CD4-positive, alpha-beta memory T cell (primary cell): ENCODE data around the gene PRRX1. TPM values are rescaled to one million over a fixed set of nuclear protein-coding genes. Genes with fewer than 3 reads are reported as not detected.

ENCODE experiments used
- CTCF ChIA-PET: fragments of 350-600 bp; sonication (Branson Sonifier 250); formaldehyde crosslinking; loops from one replicate; lab custom pipeline; 2021; ENCODE audit warnings: inconsistent platforms; ENCODE audit not compliant: partially characterized antibody; lab: Charles Lee
- POLR2A ChIA-PET: fragments of 350-600 bp; sonication (Branson Sonifier 250); formaldehyde crosslinking; loops from one replicate; lab custom pipeline; 2021; ENCODE audit not compliant: partially characterized antibody; lab: Charles Lee
- DNase-seq, 5 donors: peaks; one replicate each; pipeline versions ENCODE4 v3.0.0 to v3.0.0-alpha.2; 2020 to 2022; ENCODE audit warnings: mixed read lengths in 1 of 5
- H3K27ac ChIP-seq: one replicate; pipeline ENCODE4 v1.7.0; 2013; ENCODE audit warnings: low read depth, low read length
- H3K27me3 ChIP-seq: 2 replicates; pipeline ENCODE4 v1.7.0; 2013; ENCODE audit warnings: mild to moderate bottlenecking, low read length, moderate library complexity; ENCODE audit not compliant: insufficient read depth
- H3K36me3 ChIP-seq: 2 replicates; pipeline ENCODE4 v1.7.0; 2013; ENCODE audit warnings: mild to moderate bottlenecking, low read length, moderate library complexity; ENCODE audit not compliant: insufficient read depth
- H3K4me1 ChIP-seq: 2 replicates; pipeline ENCODE4 v1.7.0; 2013; ENCODE audit warnings: mild to moderate bottlenecking, low read length, moderate library complexity; ENCODE audit not compliant: insufficient read depth
- H3K4me3 ChIP-seq, 2 donors: one replicate each; pipeline ENCODE4 v1.7.0; 2013; ENCODE audit warnings: low read length in 2 of 2, mild to moderate bottlenecking in 1 of 2
- H3K9me3 ChIP-seq, 2 donors: one replicate each; pipeline ENCODE4 v1.7.0; 2013; ENCODE audit warnings: low read length in 2 of 2, control low read depth in 1 of 2; ENCODE audit not compliant: control insufficient read depth in 1 of 2
- H3K27ac Mint-ChIP-seq, 7 donors: one replicate each; pipeline ENCODE4 v1.8.0; 2020 to 2021; ENCODE audit warnings: mixed read lengths in 7 of 7, mild to moderate bottlenecking in 6 of 7, inconsistent platforms in 3 of 7, moderate library complexity in 3 of 7
- H3K27me3 Mint-ChIP-seq, 2 donors: one replicate each; pipeline ENCODE4 v1.8.0; 2020 to 2021; ENCODE audit warnings: mixed read lengths in 2 of 2
- H3K36me3 Mint-ChIP-seq, 2 donors: one replicate each; pipeline ENCODE4 v1.8.0; 2020 to 2021; ENCODE audit warnings: mixed read lengths in 2 of 2, inconsistent platforms in 1 of 2, mild to moderate bottlenecking in 1 of 2
- H3K4me1 Mint-ChIP-seq, 4 donors: one replicate each; pipeline ENCODE4 v1.8.0; 2020 to 2021; ENCODE audit warnings: mixed read lengths in 4 of 4, mild to moderate bottlenecking in 1 of 4
- H3K4me3 Mint-ChIP-seq, 8 donors: one replicate each; pipeline ENCODE4 v1.8.0; 2020 to 2021; ENCODE audit warnings: mixed read lengths in 8 of 8, mild to moderate bottlenecking in 7 of 8, moderate library complexity in 6 of 8, inconsistent platforms in 3 of 8
- H3K9me3 Mint-ChIP-seq, 8 donors: one replicate each; pipeline ENCODE4 v1.8.0; 2020 to 2021; ENCODE audit warnings: mixed read lengths in 8 of 8, mild to moderate bottlenecking in 5 of 8, inconsistent platforms in 3 of 8, moderate library complexity in 1 of 8
- intact Hi-C: fragments of 100-400 bp; cut with micrococcal nuclease; formaldehyde crosslinking; loops from one replicate; pipeline ENCODE4 v1.15.1; 2023
- polyA plus RNA-seq, 2 donors: library from polyadenylated mRNA; unstranded; fragments of 300-500 nt; fragmentation: Illumina TruSeq; gene quantifications; one replicate each; pipeline ENCODE4 v1.2.3, GENCODE V29; 2021
- total RNA-seq, 2 experiments: library from RNA; stranded (reverse); gene quantifications; one replicate each; pipeline ENCODE4 v1.2.3, GENCODE V29; 2021

The PRRX1 gene
- total and polyA plus RNA-seq, 4 experiments from 2014 or later: not detected

- Histone ChIP-seq H3K27ac (no peak overlapping the region), H3K9me3 (no peaks in the 10 kb centered on the region), H3K4me1 (no peaks in the 10 kb centered on the region), H3K4me3 (no peak overlapping the region), H3K27me3 (no peaks in the 10 kb centered on the region), H3K36me3 (no peaks in the 10 kb centered on the region)
- Mint-ChIP-seq H3K27me3 (peaks cover 7% of the 10 kb centered on the region in 2 donors), H3K36me3 (no peaks in the 10 kb centered on the region), H3K27ac (no peak overlapping the region), H3K9me3 (no peaks in the 10 kb centered on the region), H3K4me1 (no peaks in the 10 kb centered on the region), H3K4me3 (no peak overlapping the region)
- intact Hi-C loops: no loop called here
- ChIA-PET CTCF (no interaction called here), POLR2A (no interaction called here)
- no peak for DNase-seq
Measured at GRCh38 chr1:170727963-170728362, 64.0 kb downstream of the PRRX1 start.

GRCh38 chr1:170729225-170730002, 65.5 kb downstream of the PRRX1 start:
- ChIA-PET POLR2A (no interaction called here), CTCF (no interaction called here)
- Mint-ChIP-seq H3K4me3 (no peak overlapping the region), H3K9me3 (no peaks in the 10 kb centered on the region), H3K4me1 (no peaks in the 10 kb centered on the region), H3K27me3 (peaks cover 0 to 7% of the 10 kb centered on the region in 2 donors), H3K36me3 (no peaks in the 10 kb centered on the region), H3K27ac (no peak overlapping the region)
- Histone ChIP-seq H3K36me3 (no peaks in the 10 kb centered on the region), H3K4me1 (no peaks in the 10 kb centered on the region), H3K9me3 (no peaks in the 10 kb centered on the region), H3K27me3 (no peaks in the 10 kb centered on the region), H3K27ac (no peak overlapping the region), H3K4me3 (no peak overlapping the region)
- intact Hi-C loops: no loop called here
- DNase-seq: no peak

GRCh38 chr1:170730014-170730413, 66.1 kb downstream of the PRRX1 start:
- ChIA-PET POLR2A (no interaction called here), CTCF (no interaction called here)
- H3K36me3 ChIP-seq: no peaks in the 10 kb centered on the region
- H3K27me3 ChIP-seq: no peaks in the 10 kb centered on the region
- no peak overlapping the region for H3K4me3 ChIP-seq
- Mint-ChIP-seq H3K27me3 (peaks cover 0 to 9% of the 10 kb centered on the region in 2 donors), H3K9me3 (no peaks in the 10 kb centered on the region), H3K4me1 (no peaks in the 10 kb centered on the region), H3K4me3 (no peak overlapping the region), H3K36me3 (no peaks in the 10 kb centered on the region), H3K27ac (no peak overlapping the region)
- no peaks in the 10 kb centered on the region for H3K9me3 ChIP-seq
- peak in 1 of 5 donors; percentile 24 for DNase-seq
- H3K4me1 ChIP-seq: no peaks in the 10 kb centered on the region
- no peak overlapping the region for H3K27ac ChIP-seq
- intact Hi-C loops: no loop called here

GRCh38 chr1:170730438-170730837, 66.5 kb downstream of the PRRX1 start:
- intact Hi-C loops: no loop called here
- no peaks in the 10 kb centered on the region for H3K27me3 ChIP-seq
- no peaks in the 10 kb centered on the region for H3K9me3 ChIP-seq
- no peaks in the 10 kb centered on the region for H3K4me1 ChIP-seq
- H3K4me1 Mint-ChIP-seq: no peaks in the 10 kb centered on the region
- ChIA-PET POLR2A (no interaction called here), CTCF (no interaction called here)
- no peaks in the 10 kb centered on the region for H3K36me3 Mint-ChIP-seq
- H3K9me3 Mint-ChIP-seq: no peaks in the 10 kb centered on the region
- no peak for DNase-seq
- no peaks in the 10 kb centered on the region for H3K36me3 ChIP-seq
- no peak overlapping the region for H3K4me3 Mint-ChIP-seq
- peaks cover under 1 to 9% of the 10 kb centered on the region in 2 donors for H3K27me3 Mint-ChIP-seq
- no peak overlapping the region for H3K27ac Mint-ChIP-seq
- H3K27ac ChIP-seq: no peak overlapping the region
- H3K4me3 ChIP-seq: no peak overlapping the region

- H3K9me3 ChIP-seq: no peaks in the 10 kb centered on the region
- intact Hi-C loops: no loop called here
- H3K27me3 Mint-ChIP-seq: peaks cover 6 to 10% of the 10 kb centered on the region in 2 donors
- H3K4me1 Mint-ChIP-seq: no peaks in the 10 kb centered on the region
- H3K9me3 Mint-ChIP-seq: no peaks in the 10 kb centered on the region
- no peak overlapping the region for H3K27ac ChIP-seq
- DNase-seq: no peak
- CTCF ChIA-PET: no interaction called here
- no peaks in the 10 kb centered on the region for H3K4me1 ChIP-seq
- H3K4me3 ChIP-seq: no peak overlapping the region
- H3K27me3 ChIP-seq: no peaks in the 10 kb centered on the region
- no peaks in the 10 kb centered on the region for H3K36me3 Mint-ChIP-seq
- H3K36me3 ChIP-seq: no peaks in the 10 kb centered on the region
- H3K27ac Mint-ChIP-seq: no peak overlapping the region
- H3K4me3 Mint-ChIP-seq: no peak overlapping the region
- POLR2A ChIA-PET: no interaction called here
Measured at GRCh38 chr1:170731566-170732251, 67.8 kb downstream of the PRRX1 start.

DNA sequence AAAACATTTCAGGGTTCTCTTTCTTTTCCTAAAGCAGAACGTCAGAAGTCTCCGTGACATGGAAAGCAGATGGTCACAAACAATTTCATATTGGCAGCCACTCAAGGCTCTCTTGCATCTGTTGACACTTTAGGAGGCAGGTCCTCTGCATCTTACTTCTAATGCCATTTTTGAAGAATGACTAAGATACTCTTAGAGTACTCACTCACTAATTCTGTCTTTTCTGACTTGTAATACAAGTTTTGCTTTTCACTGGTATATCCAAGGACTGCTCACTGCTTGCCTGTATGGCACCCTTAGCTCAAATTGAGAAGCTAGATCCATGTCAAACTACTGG, 68.3 kb downstream of the PRRX1 start:
- Mint-ChIP-seq H3K4me1 (no peaks in the 10 kb centered on the region), H3K36me3 (no peaks in the 10 kb centered on the region), H3K9me3 (no peaks in the 10 kb centered on the region), H3K4me3 (no peak overlapping the region), H3K27me3 (peaks cover 8 to 10% of the 10 kb centered on the region in 2 donors), H3K27ac (no peak overlapping the region)
- no peak overlapping the region for H3K4me3 ChIP-seq
- CTCF ChIA-PET: no interaction called here
- no peak for DNase-seq
- H3K9me3 ChIP-seq: no peaks in the 10 kb centered on the region
- intact Hi-C loops: no loop called here
- no peaks in the 10 kb centered on the region for H3K4me1 ChIP-seq
- H3K36me3 ChIP-seq: no peaks in the 10 kb centered on the region
- POLR2A ChIA-PET: no interaction called here
- H3K27me3 ChIP-seq: no peaks in the 10 kb centered on the region
- H3K27ac ChIP-seq: no peak overlapping the region

DNA sequence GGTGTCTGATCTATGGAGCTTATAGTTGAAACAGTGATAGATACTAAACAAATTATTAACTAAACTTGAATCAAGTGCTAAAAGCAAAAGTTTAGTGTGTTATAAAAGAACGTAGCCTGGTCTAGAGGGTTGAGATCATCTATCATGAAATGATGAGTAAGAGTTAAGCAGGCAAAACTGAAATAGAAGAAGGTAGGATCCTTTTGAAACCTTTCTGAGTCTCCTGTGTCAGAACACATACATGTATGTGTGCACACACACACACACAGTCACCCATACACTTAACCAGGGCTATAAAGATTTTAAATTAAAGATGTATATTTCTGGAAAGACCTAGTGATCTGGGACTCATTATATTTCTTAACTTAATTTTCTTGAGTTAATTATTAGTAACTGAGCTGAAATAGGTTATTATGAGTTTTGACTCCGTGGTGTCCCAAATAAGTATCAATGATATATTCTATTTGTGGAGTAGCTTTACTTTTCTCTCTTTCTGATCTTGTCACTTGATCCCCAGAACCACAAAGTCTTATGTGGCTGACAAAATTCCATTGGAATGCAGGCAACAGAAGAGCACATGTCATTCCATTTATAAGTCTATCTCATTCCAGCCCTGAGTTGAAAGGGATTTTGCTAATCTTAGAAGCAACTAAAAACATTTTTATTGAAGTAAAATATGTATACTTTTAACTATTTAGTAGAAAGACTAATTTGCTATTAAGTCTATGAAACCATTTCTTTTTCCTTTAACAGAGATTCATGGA, 70.7 kb downstream of the PRRX1 start:
- no peak for DNase-seq
- Histone ChIP-seq H3K4me1 (no peaks in the 10 kb centered on the region), H3K36me3 (no peaks in the 10 kb centered on the region), H3K9me3 (no peaks in the 10 kb centered on the region), H3K27ac (no peak overlapping the region), H3K4me3 (no peak overlapping the region), H3K27me3 (no peaks in the 10 kb centered on the region)
- POLR2A ChIA-PET: no interaction called here
- intact Hi-C loops: no loop called here
- no peaks in the 10 kb centered on the region for H3K36me3 Mint-ChIP-seq
- H3K27ac Mint-ChIP-seq: no peak overlapping the region
- peaks cover 10% of the 10 kb centered on the region in 2 donors for H3K27me3 Mint-ChIP-seq
- no peaks in the 10 kb centered on the region for H3K4me1 Mint-ChIP-seq
- no peak overlapping the region for H3K4me3 Mint-ChIP-seq
- H3K9me3 Mint-ChIP-seq: peaks cover 0 to under 1% (median 0%) of the 10 kb centered on the region in 8 donors
- CTCF ChIA-PET: no interaction called here
